Caco-2 (cell line): ENCODE measurements around the gene MRPL43. TPM values are rescaled to one million over a fixed set of nuclear protein-coding genes. Genes with fewer than 3 reads are reported as not detected.
A peak's percentile ranks its signal among the peaks of the same experiment; 100 is the strongest.

ENCODE experiments used
- BruUV-seq: library from RNA; stranded (reverse); fragments of 400-500 nt; replicated peaks from 2 replicates; lab custom pipeline; 2021; lab: Mats Ljungman, UMichigan
- CTCF ChIA-PET: fragments of 300-600 bp; sonication (Branson Sonifier 250); formaldehyde crosslinking; loops from one replicate; lab custom pipeline; 2022; ENCODE audit warnings: antibody characterized with exemption; lab: Charles Lee
- POLR2A ChIA-PET: fragments of 300-600 bp; sonication (Branson Sonifier 250); formaldehyde crosslinking; loops from one replicate; lab custom pipeline; 2022; ENCODE audit warnings: antibody characterized with exemption; lab: Charles Lee
- DNase-seq, 2 experiments: peaks; one replicate each; pipeline versions ENCODE4 v3.0.0 to v3.0.0-alpha.2; 2020 to 2022
- H3K27me3 ChIP-seq: replicated peaks from 2 replicates; pipeline ENCODE4 v1.6.0; 2011; ENCODE audit warnings: low read length; ENCODE audit not compliant: control insufficient read depth, insufficient read depth
- H3K36me3 ChIP-seq: 2 replicates; pipeline ENCODE4 v1.5.1; 2011; ENCODE audit warnings: low read length; ENCODE audit not compliant: control insufficient read depth, insufficient read depth
- H3K4me1 ChIP-seq: fragments of 250-450 bp; sonication (Bioruptor Pico); 2 replicates; pipeline ENCODE4 v1.5.1; 2020; ENCODE audit warnings: mild to moderate bottlenecking
- H3K4me3 ChIP-seq: 2 replicates; pipeline ENCODE4 v1.5.1; 2011; ENCODE audit warnings: low read depth, mild to moderate bottlenecking, control low read depth, low read length
- H3K9me3 ChIP-seq: fragments of 250-450 bp; sonication (Bioruptor Pico); 2 replicates; pipeline ENCODE4 v1.5.1; 2020; ENCODE audit warnings: mild to moderate bottlenecking, moderate library complexity
- H3K27ac Mint-ChIP-seq: one replicate; pipeline ENCODE4 v1.8.0; 2022; ENCODE audit warnings: mixed read lengths; ENCODE audit not compliant: unreplicated experiment
- H3K27me3 Mint-ChIP-seq: one replicate; pipeline ENCODE4 v1.8.0; 2022; ENCODE audit warnings: mixed read lengths; ENCODE audit not compliant: insufficient read depth, unreplicated experiment
- H3K36me3 Mint-ChIP-seq: one replicate; pipeline ENCODE4 v1.8.0; 2022; ENCODE audit warnings: mild to moderate bottlenecking, mixed read lengths; ENCODE audit not compliant: insufficient read depth, unreplicated experiment
- H3K4me1 Mint-ChIP-seq: one replicate; pipeline ENCODE4 v1.8.0; 2022; ENCODE audit warnings: low read depth, mixed read lengths; ENCODE audit not compliant: unreplicated experiment
- H3K4me3 Mint-ChIP-seq: one replicate; pipeline ENCODE4 v1.8.0; 2022; ENCODE audit warnings: mild to moderate bottlenecking, moderate library complexity, mixed read lengths; ENCODE audit not compliant: unreplicated experiment
- H3K9me3 Mint-ChIP-seq: one replicate; pipeline ENCODE4 v1.8.0; 2022; ENCODE audit warnings: mixed read lengths; ENCODE audit not compliant: unreplicated experiment
- CTCF ChIP-seq, 2 experiments: fragments of 200-600 bp in 1 of 2; IDR thresholded peaks; 1 replicate in 1 of 2; 2 replicates in 1 of 2; pipeline versions ENCODE4 v1.5.1 to v1.8.0; 2011 to 2022; ENCODE audit warnings: antibody characterized with exemption in 1 of 2, control low read depth in 1 of 2, inconsistent platforms in 1 of 2, low read depth in 1 of 2, low read length in 1 of 2, mild to moderate bottlenecking in 1 of 2, moderate library complexity in 1 of 2; ENCODE audit not compliant: insufficient read depth in 1 of 2, severe bottlenecking in 1 of 2, unreplicated experiment in 1 of 2
- intact Hi-C: fragments of 100-400 bp; cut with micrococcal nuclease; formaldehyde crosslinking; loops from one replicate; pipeline ENCODE4 v1.10.0; 2022; ENCODE audit not compliant: unreplicated experiment
- total RNA-seq: library from RNA; stranded (reverse); gene quantifications from 2 replicates; pipeline ENCODE4 v1.2.3, GENCODE V29; 2022

The MRPL43 gene
- total RNA-seq, 1 experiment from 2014 or later, result 82.1 TPM

DNA sequence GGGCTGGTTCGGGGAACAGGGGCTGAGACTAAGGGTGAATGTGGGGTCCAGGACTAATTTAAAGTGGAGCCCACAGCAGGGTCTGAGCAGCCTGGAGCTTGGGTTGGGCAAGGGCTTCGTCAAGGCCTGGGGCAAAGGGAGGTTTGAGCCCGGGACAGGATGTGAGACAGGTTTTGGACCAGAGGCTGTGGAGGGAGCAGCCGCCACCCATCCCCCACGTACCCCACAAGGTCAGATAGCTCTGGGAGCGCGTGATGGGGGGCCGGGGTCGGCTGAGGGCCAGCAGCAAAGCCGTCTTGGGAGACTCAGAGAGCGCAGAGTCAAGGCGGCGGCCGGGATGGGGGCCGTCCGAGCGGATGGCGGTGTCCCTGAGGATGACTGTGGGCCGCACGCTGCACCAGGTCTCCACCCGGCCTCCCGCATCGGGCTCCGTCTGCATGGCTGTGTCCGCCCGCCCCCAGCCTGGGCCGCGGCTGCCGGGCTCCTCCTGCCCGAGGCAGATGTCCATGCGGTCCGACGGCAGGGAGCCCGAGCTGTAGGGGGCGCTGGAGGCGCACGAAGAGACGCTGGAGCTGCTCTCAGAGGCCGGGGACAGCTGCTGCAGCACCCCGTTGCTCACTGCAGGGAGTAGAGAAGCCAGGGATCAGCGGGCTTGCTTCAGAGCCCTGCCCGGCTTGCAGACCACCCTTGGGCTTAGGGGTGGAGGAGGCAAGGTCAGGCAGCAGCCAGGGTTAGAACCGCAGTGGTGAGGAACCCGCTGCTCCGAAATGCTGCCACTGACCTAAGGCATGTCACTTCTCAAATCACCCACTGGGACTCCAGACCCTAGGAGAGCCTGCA is 31.5 kb upstream of the MRPL43 start:
- BruUV-seq, result no TSS peak
- Histone ChIP-seq H3K27me3 (no peaks in the 10 kb centered on the region), H3K9me3 (no peaks in the 10 kb centered on the region), H3K4me3 (no peak overlapping the region), H3K4me1 (peaks cover 11% of the 10 kb centered on the region; the same call in 1 of the 2 replicates), H3K36me3 (no peaks in the 10 kb centered on the region)
- CTCF ChIA-PET, result interaction anchor here (0.6 to 2.7 kb wide), 12 partner anchors 10 to 123 kb away, joined by 3 to 22 read pairs (median 6); partner anchors contain the start of genes KAZALD1, LZTS2, PDZD7 and SFXN3
- DNase-seq, result peak; percentile 87 to 90
- no peak overlapping the region for H3K27ac Mint-ChIP-seq
- TF ChIP-seq CTCF (IDR thresholded peaks at IDR 0.05; ENCODE audit: insufficient read depth in 1 of 2, low read depth in 1 of 2, low read length in 1 of 2, severe bottlenecking in 1 of 2, unreplicated experiment in 1 of 2), result peak; percentile 60 to 85
- intact Hi-C loops, result loop anchor here (2.0 kb wide), 1 partner anchor 22 kb away; no protein-coding TSS in a partner anchor
- H3K9me3 Mint-ChIP-seq, result no peaks in the 10 kb centered on the region
- H3K27me3 Mint-ChIP-seq, result no peaks in the 10 kb centered on the region
- POLR2A ChIA-PET, result no interaction called here
- H3K4me1 Mint-ChIP-seq, result peaks cover 12% of the 10 kb centered on the region
- H3K36me3 Mint-ChIP-seq, result no peaks in the 10 kb centered on the region
- no peak overlapping the region for H3K4me3 Mint-ChIP-seq

- POLR2A ChIA-PET, result no interaction called here
- DNase-seq, result no peak
- Histone ChIP-seq H3K27me3 (no peaks in the 10 kb centered on the region), H3K36me3 (no peaks in the 10 kb centered on the region), H3K4me3 (no peak overlapping the region), H3K4me1 (peaks cover 11% of the 10 kb centered on the region; the same call in 1 of the 2 replicates), H3K9me3 (no peaks in the 10 kb centered on the region)
- no peaks in the 10 kb centered on the region for H3K36me3 Mint-ChIP-seq
- CTCF ChIA-PET, result interaction anchor here (0.6 to 2.7 kb wide), 8 partner anchors 11 to 44 kb away, joined by 3 to 22 read pairs (median 6); partner anchors contain the start of genes KAZALD1, LZTS2, PDZD7 and SFXN3
- H3K9me3 Mint-ChIP-seq, result no peaks in the 10 kb centered on the region
- TF ChIP-seq CTCF (IDR thresholded peaks at IDR 0.05; ENCODE audit: insufficient read depth in 1 of 2, low read depth in 1 of 2, low read length in 1 of 2, severe bottlenecking in 1 of 2, unreplicated experiment in 1 of 2), result no peak
- no peaks in the 10 kb centered on the region for H3K27me3 Mint-ChIP-seq
- peaks cover 15% of the 10 kb centered on the region for H3K4me1 Mint-ChIP-seq
- H3K27ac Mint-ChIP-seq, result no peak overlapping the region
- H3K4me3 Mint-ChIP-seq, result no peak overlapping the region
- intact Hi-C loops, result loop anchor here (2.0 kb wide), 1 partner anchor 23 kb away; no protein-coding TSS in a partner anchor
- no TSS peak for BruUV-seq
These were observed 30.9 kb upstream of the MRPL43 start for GRCh38 chr10:101018118-101018599.

GRCh38 chr10:101016814-101017213 is 29.5 kb upstream of the MRPL43 start:
- Histone ChIP-seq H3K9me3 (no peaks in the 10 kb centered on the region), H3K27me3 (no peaks in the 10 kb centered on the region), H3K36me3 (no peaks in the 10 kb centered on the region), H3K4me1 (peaks cover 11% of the 10 kb centered on the region; the same call in 1 of the 2 replicates), H3K4me3 (no peak overlapping the region)
- Mint-ChIP-seq H3K27ac (no peak overlapping the region), H3K27me3 (no peaks in the 10 kb centered on the region), H3K4me3 (no peak overlapping the region), H3K9me3 (no peaks in the 10 kb centered on the region), H3K4me1 (peaks cover 20% of the 10 kb centered on the region), H3K36me3 (no peaks in the 10 kb centered on the region)
- TF ChIP-seq CTCF (IDR thresholded peaks at IDR 0.05; ENCODE audit: insufficient read depth in 1 of 2, low read depth in 1 of 2, low read length in 1 of 2, severe bottlenecking in 1 of 2, unreplicated experiment in 1 of 2), result no peak
- no peak for DNase-seq
- POLR2A ChIA-PET, result interaction anchor here (0.5 kb wide), 1 partner anchor 18 kb away, joined by 3 read pairs; no protein-coding TSS in a partner anchor
- CTCF ChIA-PET, result interaction anchor here (0.6 kb wide), 1 partner anchor 11 kb away, joined by 3 read pairs; no protein-coding TSS in a partner anchor
- no TSS peak for BruUV-seq
- intact Hi-C loops, result no loop called here
